Erythroblast (primary cell): ENCODE measurements around the gene CFAP61.

Source experiments
- GATA1 ChIP-seq: IDR thresholded peaks from 2 replicates; pipeline ENCODE4 v1.6.1; 2011; ENCODE audit warnings: low read depth, mild to moderate bottlenecking, control low read depth, low read length, moderate library complexity
- POLR2A ChIP-seq: IDR thresholded peaks from 2 replicates; pipeline ENCODE4 v1.6.1; 2011; ENCODE audit warnings: mild to moderate bottlenecking, low read length

GRCh38 chr20:20277894-20278335 lies 225.6 kb downstream of the CFAP61 start:
- TF ChIP-seq POLR2A, result no peak
- no peak for TF ChIP-seq GATA1
